IMR-90 (cell line): ENCODE data around the gene ANKK1. TPM values are rescaled to one million over a fixed set of nuclear protein-coding genes. Genes with fewer than 3 reads are reported as not detected.

Source experiments
- ATAC-seq: fragments of 200-7000 bp; cut with Tn5 transposase; 2 replicates; pipeline ENCODE4 v1.9.1; 2020; ENCODE audit warnings: low read depth, mild to moderate bottlenecking, moderate library complexity
- BruUV-seq: library from RNA; stranded (reverse); fragments of 400-500 nt; replicated peaks from 2 replicates; lab custom pipeline; 2021; lab: Mats Ljungman, UMichigan
- CTCF ChIA-PET: fragments of 300-600 bp; formaldehyde crosslinking; extraction: SDS; loops from one replicate; lab custom pipeline; 2021; ENCODE audit warnings: antibody characterized with exemption; lab: Yijun Ruan, JAX
- POLR2A ChIA-PET: fragments of 300-600 bp; sonication (Branson Sonifier 250); formaldehyde crosslinking; loops from one replicate; lab custom pipeline; 2022; ENCODE audit warnings: antibody characterized with exemption; ENCODE audit not compliant: unreplicated experiment; lab: Charles Lee
- DNase-seq: peaks from one replicate; pipeline ENCODE4 v3.0.0; 2013
- H2AFZ ChIP-seq: replicated peaks from 2 replicates; pipeline ENCODE3; 2013; ENCODE audit warnings: low read length, mild to moderate bottlenecking; ENCODE audit not compliant: poor library complexity
- H2AK5ac ChIP-seq: 2 replicates; pipeline ENCODE4 v1.6.1; 2013; ENCODE audit warnings: low read depth, low read length, inconsistent platforms
- H2AK9ac ChIP-seq: replicated peaks from 2 replicates; pipeline ENCODE3; 2013; ENCODE audit warnings: mild to moderate bottlenecking, low read depth, low read length, moderate library complexity; ENCODE audit not compliant: poor library complexity
- H2BK120ac ChIP-seq: 2 replicates; pipeline ENCODE4 v1.6.1; 2013; ENCODE audit warnings: low read depth, low read length, inconsistent platforms
- H2BK15ac ChIP-seq: 3 replicates; pipeline ENCODE4 v1.6.1; 2013; ENCODE audit warnings: low read depth, low read length, inconsistent platforms
- H2BK20ac ChIP-seq: 2 replicates; pipeline ENCODE4 v1.6.1; 2013; ENCODE audit warnings: low read depth, mild to moderate bottlenecking, inconsistent platforms, low read length, moderate library complexity
- H2BK5ac ChIP-seq: 2 replicates; pipeline ENCODE4 v1.6.1; 2013; ENCODE audit warnings: mild to moderate bottlenecking, low read depth, low read length, inconsistent platforms; ENCODE audit not compliant: poor library complexity, severe bottlenecking
- H3K14ac ChIP-seq: replicated peaks from 2 replicates; pipeline ENCODE4 v1.6.1; 2013; ENCODE audit warnings: low read depth, low read length, inconsistent platforms
- H3K18ac ChIP-seq: 2 replicates; pipeline ENCODE4 v1.6.1; 2013; ENCODE audit warnings: low read depth, low read length, control low read depth
- H3K23ac ChIP-seq: 2 replicates; pipeline ENCODE4 v1.6.1; 2013; ENCODE audit warnings: low read depth, low read length, inconsistent platforms
- H3K27ac ChIP-seq: 2 replicates; pipeline ENCODE4 v1.5.1; 2013; ENCODE audit warnings: mild to moderate bottlenecking, control low read depth, low read length; ENCODE audit not compliant: insufficient read depth
- H3K27me3 ChIP-seq: 2 replicates; pipeline ENCODE4 v1.6.1; 2013; ENCODE audit warnings: low read length; ENCODE audit not compliant: control insufficient read depth, insufficient read depth
- H3K36me3 ChIP-seq: 2 replicates; pipeline ENCODE4 v1.6.1; 2013; ENCODE audit warnings: low read length, mixed read lengths; ENCODE audit not compliant: control insufficient read depth, insufficient read depth
- H3K4ac ChIP-seq: 2 replicates; pipeline ENCODE4 v1.6.1; 2013; ENCODE audit warnings: low read depth, low read length, inconsistent platforms
- H3K4me1 ChIP-seq: 2 replicates; pipeline ENCODE4 v1.6.1; 2013; ENCODE audit warnings: low read length, mixed read lengths; ENCODE audit not compliant: control insufficient read depth, insufficient read depth
- H3K4me2 ChIP-seq: 2 replicates; pipeline ENCODE4 v1.6.1; 2013; ENCODE audit warnings: low read depth, mild to moderate bottlenecking, control low read depth, low read length, moderate library complexity
- H3K4me3 ChIP-seq: 2 replicates; pipeline ENCODE4 v1.5.1; 2013; ENCODE audit warnings: low read depth, mild to moderate bottlenecking, control low read depth, low read length, moderate library complexity; ENCODE audit not compliant: insufficient read depth
- H3K56ac ChIP-seq: 2 replicates; pipeline ENCODE4 v1.6.1; 2013; ENCODE audit warnings: low read length, inconsistent platforms; ENCODE audit not compliant: insufficient read depth; ENCODE audit errors: extremely low read depth
- H3K79me1 ChIP-seq, 2 experiments: 2 replicates each; pipeline ENCODE4 v1.6.1; 2013; ENCODE audit warnings: low read length in 2 of 2, inconsistent platforms in 1 of 2, low read depth in 1 of 2
- H3K9ac ChIP-seq: 2 replicates; pipeline ENCODE4 v1.6.1; 2013; ENCODE audit warnings: low read depth, low read length, control low read depth
- H3K9me1 ChIP-seq: 2 replicates; pipeline ENCODE4 v1.6.1; 2013; ENCODE audit warnings: low read length, inconsistent platforms; ENCODE audit not compliant: insufficient read depth
- H3K9me3 ChIP-seq: 2 replicates; pipeline ENCODE4 v1.6.1; 2013; ENCODE audit warnings: low read length; ENCODE audit not compliant: control insufficient read depth, insufficient read depth
- H4K20me1 ChIP-seq: 2 replicates; pipeline ENCODE4 v1.6.1; 2013; ENCODE audit warnings: low read length, inconsistent platforms; ENCODE audit not compliant: insufficient read depth
- H4K5ac ChIP-seq: 2 replicates; pipeline ENCODE4 v1.6.1; 2013; ENCODE audit warnings: mild to moderate bottlenecking, low read depth, low read length, control low read depth
- H4K8ac ChIP-seq, 2 experiments: 2 replicates each; pipeline ENCODE4 v1.6.1; 2013; ENCODE audit warnings: low read depth in 2 of 2, low read length in 2 of 2, control low read depth in 1 of 2, inconsistent platforms in 1 of 2
- H4K91ac ChIP-seq: 2 replicates; pipeline ENCODE4 v1.6.1; 2013; ENCODE audit warnings: low read depth, low read length, inconsistent platforms; ENCODE audit not compliant: insufficient read depth
- RFX5 ChIP-seq: IDR thresholded peaks from 2 replicates; pipeline ENCODE4 v1.8.0; 2012; ENCODE audit warnings: low read depth, mild to moderate bottlenecking, low read length, moderate library complexity
- WGBS, 2 experiments: methylation state at CpG; one replicate each; pipeline versions ENCODE4 v1.1.5 to v1.1.7; 2013; ENCODE audit warnings: missing lambda C conversion rate in 2 of 2; ENCODE audit not compliant: insufficient read length in 1 of 2; ENCODE audit errors: extremely low coverage in 2 of 2; 5-methylcytosine and 5-hydroxymethylcytosine counted together
- dilution Hi-C: fragments of 300-500 bp; cut with HindIII; formaldehyde crosslinking; loops from one replicate; pipeline ENCODE4 v1.14.3; 2018; ENCODE audit warnings: low sequenced_read_pairs; ENCODE audit not compliant: unreplicated experiment
- in situ Hi-C: fragments of 300-500 bp; cut with MboI; formaldehyde crosslinking; loops from 3 replicates; pipeline ENCODE4 v1.14.3; 2019; ENCODE audit warnings: low sequenced_read_pairs, inconsistent platforms, mixed read lengths
- intact Hi-C: fragments of 100-400 bp; cut with micrococcal nuclease; formaldehyde crosslinking; loops from 2 replicates; pipeline ENCODE4 v1.10.0; 2022
- polyA plus RNA-seq, 3 experiments: library from polyadenylated mRNA; depleted of rRNA; stranded (reverse); fragments of >200 nt; gene quantifications; 2 replicates each; pipeline ENCODE4 v1.2.3, GENCODE V29; 2012; ENCODE audit warnings: low replicate concordance in 1 of 3
- total RNA-seq: library from RNA; depleted of rRNA; stranded (reverse); fragments of >200 nt; gene quantifications from 2 replicates; pipeline ENCODE4 v1.2.3, GENCODE V29; 2012

Gene ANKK1
- total and polyA plus RNA-seq, 2 of the 4 experiments (the other 2 are of a cell fraction) = not detected

GRCh38 chr11:113420808-113421207 is 33.2 kb downstream of the ANKK1 start:
- no peak overlapping the region for H2BK15ac ChIP-seq
- no peaks in the 10 kb centered on the region for H4K20me1 ChIP-seq
- H4K8ac ChIP-seq = no peak overlapping the region
- H3K27ac ChIP-seq = no peak overlapping the region
- H2AK5ac ChIP-seq = no peak overlapping the region
- no peak overlapping the region for H3K23ac ChIP-seq
- WGBS, 2 experiments = no CpG with 5 or more reads among the region's 2 CpGs
- H2BK120ac ChIP-seq = no peak overlapping the region
- no peak overlapping the region for H3K4ac ChIP-seq
- in situ Hi-C loops (no loop called here), dilution Hi-C loops (no loop called here), intact Hi-C loops (no loop called here)
- no peak for ATAC-seq
- ChIA-PET CTCF (no interaction called here), POLR2A (no interaction called here)
- no peaks in the 10 kb centered on the region for H3K79me1 ChIP-seq
- BruUV-seq = no TSS peak
- no peak for TF ChIP-seq RFX5
- H3K36me3 ChIP-seq = no peaks in the 10 kb centered on the region
- H3K27me3 ChIP-seq = peaks cover 3% of the 10 kb centered on the region
- no peaks in the 10 kb centered on the region for H3K9me3 ChIP-seq
- H3K4me1 ChIP-seq = no peaks in the 10 kb centered on the region
- no peak overlapping the region for H2AK9ac ChIP-seq
- no peak overlapping the region for H3K4me3 ChIP-seq
- H3K4me2 ChIP-seq = no peak overlapping the region
- H3K9me1 ChIP-seq = no peaks in the 10 kb centered on the region
- no peak overlapping the region for H4K91ac ChIP-seq
- H4K5ac ChIP-seq = no peak overlapping the region
- H3K14ac ChIP-seq = no peak overlapping the region
- no peak overlapping the region for H3K56ac ChIP-seq
- H3K18ac ChIP-seq = no peak overlapping the region
- no peak for DNase-seq
- no peak overlapping the region for H3K9ac ChIP-seq
- H2BK5ac ChIP-seq = no peak overlapping the region
- H2BK20ac ChIP-seq = no peak overlapping the region
- H2AFZ ChIP-seq = no peak overlapping the region
